Measurements from ENCODE around the gene EPB41.
"Not testable (repeated sequence)": the region's sequence is repeated elsewhere in the genome, so short reads cannot be mapped to it uniquely, and the experiment has no call there.

EPB41 gene

GRCh38 chr1:28928314-28928941 is 14.1 kb downstream of the EPB41 start:
- DNase-seq: no peak

GRCh38 chr1:28933277-28933676 is 18.9 kb downstream of the EPB41 start:
- DNase-seq: no peak

- no peak for DNase-seq
These were observed 19.5 kb downstream of the EPB41 start for GRCh38 chr1:28933918-28934317.

GRCh38 chr1:28934676-28935075 is 20.3 kb downstream of the EPB41 start:
- DNase-seq: no peak

GRCh38 chr1:28935293-28935692 is 20.9 kb downstream of the EPB41 start:
- DNase-seq: no peak

GRCh38 chr1:28936094-28936493 is 21.7 kb downstream of the EPB41 start:
- no peak for DNase-seq

GRCh38 chr1:28936528-28936927 is 22.2 kb downstream of the EPB41 start:
- no peak for DNase-seq

- not testable (repeated sequence) for DNase-seq
These were observed 29.2 kb downstream of the EPB41 start for GRCh38 chr1:28943581-28943980.

- DNase-seq: no peak
These were observed 35.6 kb downstream of the EPB41 start for GRCh38 chr1:28950006-28950405.

GRCh38 chr1:28950449-28950848 is 36.1 kb downstream of the EPB41 start:
- no peak for DNase-seq

- no peak for DNase-seq
These were observed 39.9 kb downstream of the EPB41 start for GRCh38 chr1:28954126-28954726.

GRCh38 chr1:28956038-28956464 is 41.7 kb downstream of the EPB41 start:
- DNase-seq: no peak

- DNase-seq: peak; percentile 45 to 52
These were observed 47.9 kb downstream of the EPB41 start for GRCh38 chr1:28962114-28962831.

- no peak for DNase-seq
These were observed 51.0 kb downstream of the EPB41 start for GRCh38 chr1:28965271-28965870.

GRCh38 chr1:28966617-28967016 is 52.2 kb downstream of the EPB41 start:
- no peak for DNase-seq

GRCh38 chr1:28971980-28972771 is 57.8 kb downstream of the EPB41 start:
- peak; percentile 41 to 43 for DNase-seq

GRCh38 chr1:28973596-28974421 is 59.4 kb downstream of the EPB41 start:
- no peak for DNase-seq

GRCh38 chr1:28974432-28974831 is 60.1 kb downstream of the EPB41 start:
- no peak for DNase-seq

GRCh38 chr1:28976248-28976647 is 61.9 kb downstream of the EPB41 start:
- DNase-seq: no peak

- no peak for DNase-seq
These were observed 66.8 kb downstream of the EPB41 start for GRCh38 chr1:28981210-28981609.

GRCh38 chr1:28982198-28982597 is 67.8 kb downstream of the EPB41 start:
- no peak for DNase-seq

- DNase-seq: no peak
These were observed 68.7 kb downstream of the EPB41 start for GRCh38 chr1:28983091-28983490.

Data from activated T-cell treated with anti-CD3 and anti-CD28 coated beads, Interleukin-2, amount 50 U/mL, for 48 hours (primary cell).